ENCODE data around the gene SAMHD1. TPM values are rescaled to one million over a fixed set of nuclear protein-coding genes. Genes with fewer than 3 reads are reported as not detected.
A peak's percentile ranks its signal among the peaks of the same experiment; 100 is the strongest.
"Not testable (repeated sequence)": the region's sequence is repeated elsewhere in the genome, so short reads cannot be mapped to it uniquely, and the experiment has no call there.

The SAMHD1 gene
- 10.2 and 12.3 TPM in 2 replicates for total RNA-seq (2014; rRNA removed; shearing (Covaris generic))

GRCh38 chr20:36951198-36951978 lies at the start of gene SAMHD1:
SAMHD1 (minus strand) TSS chr20:36951708; CDS start chr20:36951643, 65 bp downstream.
- Histone ChIP-seq H3K4me3 (ENCODE audit: insufficient read depth, low read depth, low read length) (peak within 1 kb of the TSS; percentile 85), H3K36me3 (replicated peaks; ENCODE audit: control insufficient read depth, insufficient read depth, low read length) (no peaks in the 10 kb centered on the region), H3K27me3 (ENCODE audit: control insufficient read depth, insufficient read depth, low read length) (peaks cover 5% of the 10 kb centered on the region; the same call in 1 of the 2 replicates)
- DNase-seq, result peak; percentile 99

- not testable (repeated sequence) for H3K36me3 ChIP-seq (replicated peaks; ENCODE audit: control insufficient read depth, insufficient read depth, low read length); DNase-seq; H3K27me3 ChIP-seq (ENCODE audit: control insufficient read depth, insufficient read depth, low read length); H3K4me3 ChIP-seq (ENCODE audit: insufficient read depth, low read depth, low read length)
Measured at GRCh38 chr20:37000171-37000570, 48.7 kb upstream of the SAMHD1 start.

- Histone ChIP-seq H3K27me3 (ENCODE audit: control insufficient read depth, insufficient read depth, low read length) (no peaks in the 10 kb centered on the region), H3K4me3 (ENCODE audit: insufficient read depth, low read depth, low read length) (no peak overlapping the region), H3K36me3 (replicated peaks; ENCODE audit: control insufficient read depth, insufficient read depth, low read length) (peaks cover 4% of the 10 kb centered on the region)
- no peak for DNase-seq
Measured at GRCh38 chr20:36998652-36999051, 47.1 kb upstream of the SAMHD1 start.

GRCh38 chr20:36997121-36997520 lies 45.6 kb upstream of the SAMHD1 start:
- DNase-seq, result no peak
- Histone ChIP-seq H3K27me3 (ENCODE audit: control insufficient read depth, insufficient read depth, low read length) (no peaks in the 10 kb centered on the region), H3K4me3 (ENCODE audit: insufficient read depth, low read depth, low read length) (no peak overlapping the region), H3K36me3 (replicated peaks; ENCODE audit: control insufficient read depth, insufficient read depth, low read length) (peaks cover 2% of the 10 kb centered on the region)

- not testable (repeated sequence) for H3K36me3 ChIP-seq (replicated peaks; ENCODE audit: control insufficient read depth, insufficient read depth, low read length); H3K4me3 ChIP-seq (ENCODE audit: insufficient read depth, low read depth, low read length); H3K27me3 ChIP-seq (ENCODE audit: control insufficient read depth, insufficient read depth, low read length); DNase-seq
Measured at GRCh38 chr20:36994221-36994620, 42.7 kb upstream of the SAMHD1 start.

- H3K36me3 ChIP-seq (replicated peaks; ENCODE audit: control insufficient read depth, insufficient read depth, low read length), result peaks cover 2% of the 10 kb centered on the region
- H3K4me3 ChIP-seq (ENCODE audit: insufficient read depth, low read depth, low read length), result no peak overlapping the region
- H3K27me3 ChIP-seq (ENCODE audit: control insufficient read depth, insufficient read depth, low read length), result no peaks in the 10 kb centered on the region
- DNase-seq, result no peak
Measured at GRCh38 chr20:36992802-36993334, 41.4 kb upstream of the SAMHD1 start.

- no peaks in the 10 kb centered on the region for H3K27me3 ChIP-seq (ENCODE audit: control insufficient read depth, insufficient read depth, low read length)
- no peak overlapping the region for H3K4me3 ChIP-seq (ENCODE audit: insufficient read depth, low read depth, low read length)
- H3K36me3 ChIP-seq (replicated peaks; ENCODE audit: control insufficient read depth, insufficient read depth, low read length), result no peaks in the 10 kb centered on the region; the same call in 1 of the 2 replicates
- DNase-seq, result no peak
Measured at GRCh38 chr20:36991703-36992102, 40.2 kb upstream of the SAMHD1 start.

- no peaks in the 10 kb centered on the region for H3K36me3 ChIP-seq (replicated peaks; ENCODE audit: control insufficient read depth, insufficient read depth, low read length)
- no peaks in the 10 kb centered on the region for H3K27me3 ChIP-seq (ENCODE audit: control insufficient read depth, insufficient read depth, low read length)
- no peak overlapping the region for H3K4me3 ChIP-seq (ENCODE audit: insufficient read depth, low read depth, low read length)
- DNase-seq, result no peak
Measured at GRCh38 chr20:36989797-36990196, 38.3 kb upstream of the SAMHD1 start.

- DNase-seq, result no peak
- Histone ChIP-seq H3K4me3 (ENCODE audit: insufficient read depth, low read depth, low read length) (no peak overlapping the region), H3K27me3 (ENCODE audit: control insufficient read depth, insufficient read depth, low read length) (no peaks in the 10 kb centered on the region), H3K36me3 (replicated peaks; ENCODE audit: control insufficient read depth, insufficient read depth, low read length) (no peaks in the 10 kb centered on the region)
Measured at GRCh38 chr20:36988494-36988966, 37.0 kb upstream of the SAMHD1 start.

GRCh38 chr20:36984257-36984638 lies 32.7 kb upstream of the SAMHD1 start:
- no peak for DNase-seq
- Histone ChIP-seq H3K4me3 (ENCODE audit: insufficient read depth, low read depth, low read length) (no peak overlapping the region), H3K27me3 (ENCODE audit: control insufficient read depth, insufficient read depth, low read length) (no peaks in the 10 kb centered on the region), H3K36me3 (replicated peaks; ENCODE audit: control insufficient read depth, insufficient read depth, low read length) (no peaks in the 10 kb centered on the region)

GRCh38 chr20:36975099-36975818 lies 23.8 kb upstream of the SAMHD1 start:
- H3K36me3 ChIP-seq (replicated peaks; ENCODE audit: control insufficient read depth, insufficient read depth, low read length), result no peaks in the 10 kb centered on the region
- DNase-seq, result no peak
- no peaks in the 10 kb centered on the region for H3K27me3 ChIP-seq (ENCODE audit: control insufficient read depth, insufficient read depth, low read length)
- H3K4me3 ChIP-seq (ENCODE audit: insufficient read depth, low read depth, low read length), result no peak overlapping the region

- Histone ChIP-seq H3K4me3 (ENCODE audit: insufficient read depth, low read depth, low read length) (no peak overlapping the region), H3K36me3 (replicated peaks; ENCODE audit: control insufficient read depth, insufficient read depth, low read length) (no peaks in the 10 kb centered on the region), H3K27me3 (ENCODE audit: control insufficient read depth, insufficient read depth, low read length) (no peaks in the 10 kb centered on the region)
- DNase-seq, result no peak
Measured at GRCh38 chr20:36974660-36975059, 23.2 kb upstream of the SAMHD1 start.

GRCh38 chr20:36971103-36971502 lies 19.6 kb upstream of the SAMHD1 start:
- Histone ChIP-seq H3K36me3 (replicated peaks; ENCODE audit: control insufficient read depth, insufficient read depth, low read length) (no peaks in the 10 kb centered on the region), H3K27me3 (ENCODE audit: control insufficient read depth, insufficient read depth, low read length) (no peaks in the 10 kb centered on the region), H3K4me3 (ENCODE audit: insufficient read depth, low read depth, low read length) (no peak overlapping the region)
- no peak for DNase-seq

GRCh38 chr20:36969478-36970186 lies 18.1 kb upstream of the SAMHD1 start:
- H3K4me3 ChIP-seq (ENCODE audit: insufficient read depth, low read depth, low read length), result no peak overlapping the region
- H3K27me3 ChIP-seq (ENCODE audit: control insufficient read depth, insufficient read depth, low read length), result no peaks in the 10 kb centered on the region
- H3K36me3 ChIP-seq (replicated peaks; ENCODE audit: control insufficient read depth, insufficient read depth, low read length), result no peaks in the 10 kb centered on the region
- no peak for DNase-seq

All from H7 (cell line).